ENCODE measurements around the gene PNMT.

DNA sequence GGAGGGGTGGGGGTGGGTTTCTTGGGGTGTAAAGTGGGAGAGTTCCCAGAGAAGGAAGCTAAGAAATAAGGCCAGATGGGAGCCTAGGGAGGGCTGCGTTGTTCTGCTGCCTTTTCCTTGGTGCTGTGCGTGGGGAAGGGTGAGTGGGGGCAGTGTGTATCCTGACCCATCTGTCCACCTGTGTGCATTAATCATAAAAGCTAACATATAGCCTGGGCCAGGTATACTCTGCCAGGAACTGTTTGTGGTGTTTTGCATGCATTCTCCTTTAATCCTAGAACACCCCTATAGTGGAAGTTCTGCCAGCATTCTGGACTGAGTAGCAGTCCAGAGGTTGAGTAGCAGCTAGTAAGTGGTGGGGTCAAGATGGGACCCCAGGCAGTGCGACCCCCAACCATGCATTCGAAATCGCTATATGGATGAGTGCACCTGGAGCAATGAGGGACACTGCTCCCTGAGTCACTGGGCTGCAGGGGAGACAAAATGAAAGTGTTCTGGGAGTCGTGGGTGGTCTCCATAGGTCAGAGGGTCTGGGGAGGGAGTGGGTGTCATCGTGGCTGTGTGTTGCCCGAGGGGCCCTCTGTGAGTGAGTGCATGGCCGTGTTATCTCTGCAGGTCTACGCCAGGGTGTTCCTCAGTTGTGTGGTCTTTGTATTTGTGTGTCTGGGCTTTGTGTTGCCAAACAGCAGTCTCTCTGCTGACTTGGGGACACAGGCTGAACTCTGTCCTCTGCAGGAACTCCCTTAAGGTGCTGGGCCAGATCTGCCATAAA lies 32.9 kb downstream of the PNMT start:
- TF ChIP-seq, protein P1, sequence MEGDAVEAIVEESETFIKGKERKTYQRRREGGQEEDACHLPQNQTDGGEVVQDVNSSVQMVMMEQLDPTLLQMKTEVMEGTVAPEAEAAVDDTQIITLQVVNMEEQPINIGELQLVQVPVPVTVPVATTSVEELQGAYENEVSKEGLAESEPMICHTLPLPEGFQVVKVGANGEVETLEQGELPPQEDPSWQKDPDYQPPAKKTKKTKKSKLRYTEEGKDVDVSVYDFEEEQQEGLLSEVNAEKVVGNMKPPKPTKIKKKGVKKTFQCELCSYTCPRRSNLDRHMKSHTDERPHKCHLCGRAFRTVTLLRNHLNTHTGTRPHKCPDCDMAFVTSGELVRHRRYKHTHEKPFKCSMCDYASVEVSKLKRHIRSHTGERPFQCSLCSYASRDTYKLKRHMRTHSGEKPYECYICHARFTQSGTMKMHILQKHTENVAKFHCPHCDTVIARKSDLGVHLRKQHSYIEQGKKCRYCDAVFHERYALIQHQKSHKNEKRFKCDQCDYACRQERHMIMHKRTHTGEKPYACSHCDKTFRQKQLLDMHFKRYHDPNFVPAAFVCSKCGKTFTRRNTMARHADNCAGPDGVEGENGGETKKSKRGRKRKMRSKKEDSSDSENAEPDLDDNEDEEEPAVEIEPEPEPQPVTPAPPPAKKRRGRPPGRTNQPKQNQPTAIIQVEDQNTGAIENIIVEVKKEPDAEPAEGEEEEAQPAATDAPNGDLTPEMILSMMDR (IDR thresholded peaks at IDR 0.05): no peak
- no peak for TF ChIP-seq EZH2 (IDR thresholded peaks at IDR 0.05; ENCODE audit: borderline replicate concordance, insufficient read depth, low read depth, low read length, poor library complexity, severe bottlenecking)
